BJ (cell line): ENCODE measurements around the gene TENT4A. TPM values are rescaled to one million over a fixed set of nuclear protein-coding genes. Genes with fewer than 3 reads are reported as not detected.

Source experiments
- CTCF ChIA-PET: fragments of 350-600 bp; formaldehyde crosslinking; extraction: SDS; loops from one replicate; lab custom pipeline; 2021; ENCODE audit warnings: antibody characterized with exemption, inconsistent platforms; lab: Yijun Ruan, JAX
- POLR2A ChIA-PET: fragments of 300-600 bp; sonication (Branson Sonifier 250); formaldehyde crosslinking; extraction: SDS; loops from one replicate; lab custom pipeline; 2021; ENCODE audit warnings: antibody characterized with exemption; lab: Charles Lee
- DNase-seq: peaks from one replicate; pipeline ENCODE4 v3.0.0-alpha.2; 2011; ENCODE audit warnings: low read depth
- H3K27me3 ChIP-seq: 2 replicates; pipeline ENCODE4 v1.6.0; 2011; ENCODE audit warnings: low read length; ENCODE audit not compliant: control insufficient read depth, insufficient read depth
- H3K36me3 ChIP-seq: 2 replicates; pipeline ENCODE4 v1.5.1; 2011; ENCODE audit warnings: low read length; ENCODE audit not compliant: control insufficient read depth, insufficient read depth
- H3K4me3 ChIP-seq: 2 replicates; pipeline ENCODE4 v1.5.1; 2011; ENCODE audit warnings: low read depth, mild to moderate bottlenecking, control low read depth, low read length
- polyA plus RNA-seq: library from polyadenylated mRNA; depleted of rRNA; stranded (reverse); fragments of >200 nt; gene quantifications from 2 replicates; pipeline ENCODE4 v1.2.3, GENCODE V29; 2011
- TF ChIP-seq, protein P1 (sequence below): IDR thresholded peaks from 2 replicates; pipeline ENCODE4 v1.5.1; 2011; ENCODE audit warnings: low read depth, mild to moderate bottlenecking, control low read depth, inconsistent platforms, low read length, moderate library complexity; ENCODE audit not compliant: insufficient read depth

TENT4A gene
- polyA plus RNA-seq, 1 experiment = 4.0 TPM

DNA sequence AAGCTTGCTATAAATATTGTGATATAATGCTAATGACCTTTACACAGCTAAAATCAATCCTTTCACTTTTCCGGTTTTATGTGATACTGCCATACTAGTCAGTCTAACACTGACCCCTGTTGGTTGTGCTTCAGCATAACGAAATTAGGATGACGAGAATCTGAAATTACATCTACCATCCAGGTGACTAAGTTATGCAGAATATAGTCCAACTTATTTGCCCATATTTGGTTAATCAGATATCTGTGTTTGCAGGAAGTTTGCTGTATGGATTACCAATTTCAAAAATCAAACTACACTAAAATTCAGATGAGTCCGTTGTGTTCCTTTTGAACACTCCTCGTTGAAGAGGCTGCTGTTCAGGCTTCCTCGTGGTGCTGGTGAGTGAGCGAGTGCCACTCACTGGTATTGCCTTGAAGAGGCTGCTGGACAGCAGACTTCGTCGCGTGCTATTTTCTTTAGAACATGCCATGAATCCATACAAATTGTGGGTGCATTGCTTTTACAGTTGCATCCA, 32.5 kb downstream of the TENT4A start:
- ChIA-PET CTCF (interaction anchor here (0.7 to 2.2 kb wide), 23 partner anchors 9 to 1255 kb away, joined by 3 to 16 read pairs (median 4); partner anchors contain the start of gene NSUN2), POLR2A (no interaction called here)
- TF ChIP-seq, protein P1, sequence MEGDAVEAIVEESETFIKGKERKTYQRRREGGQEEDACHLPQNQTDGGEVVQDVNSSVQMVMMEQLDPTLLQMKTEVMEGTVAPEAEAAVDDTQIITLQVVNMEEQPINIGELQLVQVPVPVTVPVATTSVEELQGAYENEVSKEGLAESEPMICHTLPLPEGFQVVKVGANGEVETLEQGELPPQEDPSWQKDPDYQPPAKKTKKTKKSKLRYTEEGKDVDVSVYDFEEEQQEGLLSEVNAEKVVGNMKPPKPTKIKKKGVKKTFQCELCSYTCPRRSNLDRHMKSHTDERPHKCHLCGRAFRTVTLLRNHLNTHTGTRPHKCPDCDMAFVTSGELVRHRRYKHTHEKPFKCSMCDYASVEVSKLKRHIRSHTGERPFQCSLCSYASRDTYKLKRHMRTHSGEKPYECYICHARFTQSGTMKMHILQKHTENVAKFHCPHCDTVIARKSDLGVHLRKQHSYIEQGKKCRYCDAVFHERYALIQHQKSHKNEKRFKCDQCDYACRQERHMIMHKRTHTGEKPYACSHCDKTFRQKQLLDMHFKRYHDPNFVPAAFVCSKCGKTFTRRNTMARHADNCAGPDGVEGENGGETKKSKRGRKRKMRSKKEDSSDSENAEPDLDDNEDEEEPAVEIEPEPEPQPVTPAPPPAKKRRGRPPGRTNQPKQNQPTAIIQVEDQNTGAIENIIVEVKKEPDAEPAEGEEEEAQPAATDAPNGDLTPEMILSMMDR = peak; percentile 76
- DNase-seq = no peak
- Histone ChIP-seq H3K4me3 (no peak overlapping the region), H3K27me3 (no peaks in the 10 kb centered on the region), H3K36me3 (peaks cover 22% of the 10 kb centered on the region)

- TF ChIP-seq, protein P1 = no peak
- H3K4me3 ChIP-seq = no peak overlapping the region
- DNase-seq = no peak
- H3K27me3 ChIP-seq = no peaks in the 10 kb centered on the region
- H3K36me3 ChIP-seq = peaks cover 20% of the 10 kb centered on the region
- CTCF ChIA-PET = interaction anchor here (1.0 to 2.2 kb wide), 10 partner anchors 10 to 1255 kb away, joined by 3 to 16 read pairs (median 4); partner anchors contain the start of gene NSUN2
- POLR2A ChIA-PET = no interaction called here
Measured at GRCh38 chr5:6746244-6746643, 33.0 kb downstream of the TENT4A start.

DNA sequence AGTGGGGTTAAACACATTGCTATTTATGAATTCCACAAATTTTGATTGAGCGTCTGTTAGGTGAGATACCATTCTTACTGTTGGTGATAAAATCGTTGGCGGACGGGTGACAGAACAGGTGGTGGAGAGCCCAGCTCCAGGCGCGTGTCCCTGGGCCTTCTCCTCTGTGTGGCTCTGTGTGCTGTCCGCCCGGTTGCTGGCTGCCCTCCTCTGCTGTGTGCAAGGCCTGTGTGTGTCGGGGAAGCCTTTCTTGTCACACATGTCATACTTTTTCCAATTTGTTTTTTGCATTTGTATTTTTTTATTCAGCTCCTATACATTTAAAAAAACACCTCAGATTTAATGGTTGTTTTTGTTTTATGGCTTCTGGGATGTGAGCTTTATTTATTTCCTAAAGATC, 33.9 kb downstream of the TENT4A start:
- Histone ChIP-seq H3K4me3 (no peak overlapping the region), H3K27me3 (no peaks in the 10 kb centered on the region), H3K36me3 (peaks cover 20% of the 10 kb centered on the region)
- ChIA-PET POLR2A (no interaction called here), CTCF (interaction anchor here (1.4 to 2.1 kb wide), 2 partner anchors 9 to 129 kb away, joined by 3 to 5 read pairs; no protein-coding TSS in a partner anchor)
- TF ChIP-seq, protein P1 = no peak
- DNase-seq = no peak

DNA sequence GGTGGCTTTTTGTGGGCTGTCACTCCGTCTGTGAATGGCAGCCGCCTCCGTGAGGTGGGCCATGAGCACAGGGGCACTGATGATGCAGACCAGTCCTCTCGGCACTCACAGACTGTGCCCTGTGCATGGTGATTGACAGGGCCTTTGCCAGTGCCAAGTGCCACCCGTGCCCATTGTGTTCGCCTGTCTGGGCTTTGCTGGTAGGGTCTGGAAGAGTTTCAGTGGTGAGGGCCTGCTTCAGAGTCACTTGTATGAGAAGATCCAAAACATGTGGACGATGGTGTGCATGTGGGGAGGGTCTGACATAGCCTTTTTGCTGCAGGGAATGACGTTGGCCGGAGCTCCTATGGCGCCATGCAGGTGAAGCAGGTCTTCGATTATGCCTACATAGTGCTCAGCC, 34.9 kb downstream of the TENT4A start:
- POLR2A ChIA-PET = interaction anchor here (0.6 kb wide), 1 partner anchor 120 kb away, joined by 3 read pairs; no protein-coding TSS in a partner anchor
- no peak for DNase-seq
- Histone ChIP-seq H3K36me3 (peaks cover 21% of the 10 kb centered on the region), H3K4me3 (no peak overlapping the region), H3K27me3 (no peaks in the 10 kb centered on the region)
- CTCF ChIA-PET = interaction anchor here (1.4 to 2.1 kb wide), 2 partner anchors 10 to 130 kb away, joined by 3 to 5 read pairs; no protein-coding TSS in a partner anchor
- TF ChIP-seq, protein P1 = no peak

GRCh38 chr5:6749026-6749716, 35.9 kb downstream of the TENT4A start:
- H3K4me3 ChIP-seq = no peak overlapping the region
- ChIA-PET CTCF (interaction anchor here (0.9 kb wide), 1 partner anchor 16 kb away, joined by 4 read pairs; no protein-coding TSS in a partner anchor), POLR2A (no interaction called here)
- peaks cover 24% of the 10 kb centered on the region for H3K36me3 ChIP-seq
- TF ChIP-seq, protein P1 = no peak
- H3K27me3 ChIP-seq = no peaks in the 10 kb centered on the region
- no peak for DNase-seq
